ENCODE measurements around the gene AMBP.

AMBP gene
- 0 reads per million in 3 donors for total RNA-seq

DNA sequence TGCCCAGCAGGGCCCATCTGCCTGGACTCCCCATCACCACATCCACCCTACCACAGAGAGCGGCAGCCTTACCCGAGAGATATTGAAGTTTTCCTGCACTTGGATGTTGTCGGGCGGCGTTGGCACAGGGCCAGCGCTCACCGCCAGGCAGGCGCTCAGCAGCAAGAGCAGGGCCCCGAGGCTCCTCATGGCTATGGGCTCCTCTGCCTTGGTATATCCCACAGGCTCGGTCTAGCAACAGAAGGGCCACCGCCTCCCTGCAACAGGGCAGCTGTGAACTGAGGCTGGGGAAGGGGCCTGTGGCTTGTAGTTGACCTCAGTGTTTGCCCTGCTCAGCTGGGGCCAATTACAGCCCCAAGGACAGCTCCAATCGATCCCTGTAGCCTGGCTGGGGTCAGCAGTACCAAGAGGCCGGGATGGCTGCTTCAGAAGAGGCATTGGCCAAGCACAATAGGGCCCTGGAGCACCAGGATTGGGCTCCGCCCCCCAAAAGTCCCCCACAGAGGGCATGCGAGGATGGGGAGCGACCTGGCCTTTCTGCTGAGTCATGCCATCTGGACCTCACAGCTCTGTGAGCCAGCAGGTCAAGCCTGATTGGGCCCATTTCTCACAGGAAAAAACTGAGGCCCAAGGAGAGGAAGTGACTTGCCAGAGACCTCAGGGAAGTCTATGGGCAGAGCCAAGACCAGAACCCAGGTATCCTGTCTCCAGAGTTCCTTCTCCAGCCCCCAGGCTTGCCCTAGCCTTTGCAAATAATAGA, at the start of gene AMBP:
Gene AMBP, minus strand, starts transcription at position 280 of the 760 bp plus-strand sequence. Its CDS starts 91 bp downstream, at position 189.
- Histone ChIP-seq H3K36me3 (ENCODE audit: control insufficient read depth, insufficient read depth, low read length) (no peaks in the 10 kb centered on the region), H3K27me3 (replicated peaks; ENCODE audit: control insufficient read depth, insufficient read depth, low read length, poor library complexity, severe bottlenecking) (peaks cover 4% of the 10 kb centered on the region), H3K4me1 (ENCODE audit: control insufficient read depth, insufficient read depth, low read length, poor library complexity, severe bottlenecking) (no peaks in the 10 kb centered on the region), H3K9me3 (ENCODE audit: control insufficient read depth, low read length) (no peaks in the 10 kb centered on the region), H3K4me3 (ENCODE audit: insufficient read depth, low read depth, low read length, poor library complexity, severe bottlenecking) (no peak within 1 kb of the TSS), H3K27ac (ENCODE audit: insufficient read depth, low read length, poor library complexity, severe bottlenecking) (no peak within 1 kb of the TSS)
- no peak for DNase-seq

DNA sequence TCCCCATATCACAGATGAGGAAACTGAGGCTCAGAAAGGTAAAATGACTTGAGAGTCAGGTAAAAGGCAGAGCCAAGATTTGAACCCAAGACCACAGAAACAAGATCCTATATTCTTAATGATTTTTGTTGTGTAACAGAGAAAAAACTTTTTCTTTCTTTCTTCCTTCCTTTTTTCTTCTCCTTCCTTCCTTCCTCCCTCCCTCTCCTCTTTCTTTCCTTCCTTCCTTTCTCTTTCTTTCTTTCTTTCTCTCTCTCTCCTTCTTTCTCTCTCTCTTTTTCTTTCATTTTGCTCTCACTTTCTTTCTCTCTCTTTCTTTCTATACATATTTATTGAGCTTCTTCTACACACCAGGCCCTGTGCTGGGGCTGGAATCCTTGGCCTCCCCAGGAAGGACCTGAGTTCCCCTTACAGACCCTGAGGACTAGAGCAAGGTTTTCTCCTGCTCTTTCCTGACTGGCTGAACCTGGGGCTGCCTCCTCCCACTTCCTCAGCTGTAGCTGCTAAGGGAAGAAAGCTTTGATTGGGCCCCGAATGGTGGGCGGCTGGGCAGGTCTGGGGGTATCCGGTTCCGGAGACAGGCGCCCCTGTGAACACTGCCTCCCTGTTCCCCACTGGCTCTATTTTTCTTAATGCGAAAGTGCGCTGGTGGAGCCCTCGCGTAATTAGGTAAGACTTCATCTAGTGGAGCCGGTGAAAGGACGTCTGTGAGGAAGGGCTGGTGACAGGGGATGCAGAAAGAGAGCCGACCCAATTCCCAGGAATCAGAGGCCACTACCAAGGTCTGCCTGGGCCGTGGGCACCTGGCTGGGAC, 48.4 kb upstream of the AMBP start:
- Histone ChIP-seq H3K9me3 (ENCODE audit: control insufficient read depth, low read length) (no peaks in the 10 kb centered on the region), H3K27me3 (replicated peaks; ENCODE audit: control insufficient read depth, insufficient read depth, low read length, poor library complexity, severe bottlenecking) (no peaks in the 10 kb centered on the region), H3K36me3 (ENCODE audit: control insufficient read depth, insufficient read depth, low read length) (no peaks in the 10 kb centered on the region), H3K27ac (ENCODE audit: insufficient read depth, low read length, poor library complexity, severe bottlenecking) (no peak overlapping the region), H3K4me1 (ENCODE audit: control insufficient read depth, insufficient read depth, low read length, poor library complexity, severe bottlenecking) (no peaks in the 10 kb centered on the region), H3K4me3 (ENCODE audit: insufficient read depth, low read depth, low read length, poor library complexity, severe bottlenecking) (no peak overlapping the region)
- no peak for DNase-seq

DNA sequence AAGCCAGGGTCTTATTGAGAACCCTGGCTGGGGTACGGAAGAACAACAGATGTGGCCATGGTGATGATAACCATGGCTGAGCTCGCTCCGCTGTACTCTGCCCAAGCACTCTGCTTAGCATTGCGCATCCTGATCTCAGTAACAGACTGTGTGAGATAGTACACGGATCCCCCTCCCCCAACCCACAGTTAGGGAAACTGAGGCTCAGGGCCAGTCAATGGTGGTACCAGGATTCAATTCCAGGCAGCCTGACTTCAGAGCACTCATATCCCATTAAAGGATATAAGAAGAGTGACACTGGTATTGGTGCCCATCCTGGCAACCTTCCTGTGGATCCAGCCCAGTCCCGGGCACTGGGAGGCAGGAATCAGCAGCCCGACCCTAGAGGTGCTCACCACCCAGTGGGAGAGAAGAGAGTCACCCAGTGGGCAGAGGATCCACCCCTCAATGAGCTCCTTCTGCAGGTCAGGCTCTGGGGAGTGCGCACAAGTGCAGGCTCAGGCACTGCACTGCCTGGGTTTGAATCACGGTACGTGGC, 47.4 kb upstream of the AMBP start:
- H3K4me3 ChIP-seq (ENCODE audit: insufficient read depth, low read depth, low read length, poor library complexity, severe bottlenecking), result no peak overlapping the region
- H3K9me3 ChIP-seq (ENCODE audit: control insufficient read depth, low read length), result no peaks in the 10 kb centered on the region
- no peak for DNase-seq

DNA sequence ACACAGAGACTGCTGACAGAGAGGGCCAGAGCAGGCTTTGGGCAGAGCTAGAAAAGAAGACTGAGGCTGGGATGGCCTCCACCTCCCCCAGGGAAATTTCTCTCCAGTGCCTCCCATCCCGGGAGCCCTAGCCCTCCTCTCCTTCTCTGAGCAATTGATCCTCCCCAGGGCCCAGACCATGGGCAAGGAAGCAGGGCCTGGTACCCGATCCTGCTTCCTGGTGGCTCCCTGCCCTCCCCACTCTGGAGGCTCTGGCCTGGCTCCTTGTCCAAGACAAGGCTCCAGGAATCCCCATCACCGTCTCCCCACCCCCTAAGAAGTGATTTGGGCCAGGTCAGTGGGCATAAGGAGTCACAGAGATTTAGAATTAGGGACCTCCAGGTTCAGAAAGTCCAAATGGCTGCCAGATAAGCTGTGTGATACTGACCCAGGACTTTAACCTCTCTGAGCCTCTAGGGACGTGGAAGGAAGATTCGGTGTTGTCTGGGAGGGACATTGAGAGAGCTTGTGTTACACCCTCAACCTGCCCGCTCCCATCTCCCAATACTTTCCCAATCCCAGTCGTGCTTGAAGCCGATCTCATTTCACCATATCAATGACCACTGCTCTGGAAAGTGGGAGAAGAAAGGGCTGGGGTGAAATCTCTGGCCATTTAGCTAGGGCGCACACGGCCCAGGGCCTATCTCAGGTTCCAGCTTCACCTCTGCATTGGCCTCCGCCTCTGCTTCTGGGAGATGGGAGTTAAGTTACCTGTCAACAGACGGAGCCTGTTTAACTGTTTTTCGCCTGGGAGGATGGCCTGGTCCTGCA, 46.8 kb upstream of the AMBP start:
- H3K4me3 ChIP-seq (ENCODE audit: insufficient read depth, low read depth, low read length, poor library complexity, severe bottlenecking), result no peak overlapping the region
- H3K27me3 ChIP-seq (replicated peaks; ENCODE audit: control insufficient read depth, insufficient read depth, low read length, poor library complexity, severe bottlenecking), result no peaks in the 10 kb centered on the region
- no peak for DNase-seq
- H3K27ac ChIP-seq (ENCODE audit: insufficient read depth, low read length, poor library complexity, severe bottlenecking), result no peak overlapping the region
- H3K36me3 ChIP-seq (ENCODE audit: control insufficient read depth, insufficient read depth, low read length), result no peaks in the 10 kb centered on the region
- no peaks in the 10 kb centered on the region for H3K9me3 ChIP-seq (ENCODE audit: control insufficient read depth, low read length)
- H3K4me1 ChIP-seq (ENCODE audit: control insufficient read depth, insufficient read depth, low read length, poor library complexity, severe bottlenecking), result no peaks in the 10 kb centered on the region

More for the DNA sequence above, 47.4 kb upstream of the AMBP start:
- Histone ChIP-seq H3K27ac (ENCODE audit: insufficient read depth, low read length, poor library complexity, severe bottlenecking) (no peak overlapping the region), H3K27me3 (replicated peaks; ENCODE audit: control insufficient read depth, insufficient read depth, low read length, poor library complexity, severe bottlenecking) (no peaks in the 10 kb centered on the region), H3K4me1 (ENCODE audit: control insufficient read depth, insufficient read depth, low read length, poor library complexity, severe bottlenecking) (no peaks in the 10 kb centered on the region), H3K36me3 (ENCODE audit: control insufficient read depth, insufficient read depth, low read length) (no peaks in the 10 kb centered on the region)

DNA sequence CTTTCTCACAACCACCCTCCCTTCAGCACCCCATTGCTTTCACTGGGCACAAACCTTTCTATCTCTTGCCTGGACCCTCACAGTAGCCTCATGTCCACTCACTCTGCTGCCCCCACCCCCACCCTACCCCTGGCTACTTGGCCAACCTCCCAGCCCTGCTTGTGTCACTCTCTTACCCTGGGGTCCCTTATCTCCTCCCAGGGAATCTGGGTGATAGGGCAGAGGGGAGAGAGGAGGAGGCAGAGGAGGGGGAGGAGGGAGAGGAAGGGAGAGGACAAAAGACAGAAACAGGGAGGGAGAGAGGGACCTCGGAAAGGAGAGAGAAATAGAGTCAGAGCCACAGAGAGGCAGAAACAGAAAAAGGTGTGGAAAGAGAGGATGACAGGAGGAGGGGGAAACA, 46.0 kb upstream of the AMBP start:
- no peak overlapping the region for H3K27ac ChIP-seq (ENCODE audit: insufficient read depth, low read length, poor library complexity, severe bottlenecking)
- no peaks in the 10 kb centered on the region for H3K36me3 ChIP-seq (ENCODE audit: control insufficient read depth, insufficient read depth, low read length)
- DNase-seq, result no peak
- no peak overlapping the region for H3K4me3 ChIP-seq (ENCODE audit: insufficient read depth, low read depth, low read length, poor library complexity, severe bottlenecking)
- no peaks in the 10 kb centered on the region for H3K27me3 ChIP-seq (replicated peaks; ENCODE audit: control insufficient read depth, insufficient read depth, low read length, poor library complexity, severe bottlenecking)
- H3K4me1 ChIP-seq (ENCODE audit: control insufficient read depth, insufficient read depth, low read length, poor library complexity, severe bottlenecking), result no peaks in the 10 kb centered on the region
- H3K9me3 ChIP-seq (ENCODE audit: control insufficient read depth, low read length), result no peaks in the 10 kb centered on the region

DNA sequence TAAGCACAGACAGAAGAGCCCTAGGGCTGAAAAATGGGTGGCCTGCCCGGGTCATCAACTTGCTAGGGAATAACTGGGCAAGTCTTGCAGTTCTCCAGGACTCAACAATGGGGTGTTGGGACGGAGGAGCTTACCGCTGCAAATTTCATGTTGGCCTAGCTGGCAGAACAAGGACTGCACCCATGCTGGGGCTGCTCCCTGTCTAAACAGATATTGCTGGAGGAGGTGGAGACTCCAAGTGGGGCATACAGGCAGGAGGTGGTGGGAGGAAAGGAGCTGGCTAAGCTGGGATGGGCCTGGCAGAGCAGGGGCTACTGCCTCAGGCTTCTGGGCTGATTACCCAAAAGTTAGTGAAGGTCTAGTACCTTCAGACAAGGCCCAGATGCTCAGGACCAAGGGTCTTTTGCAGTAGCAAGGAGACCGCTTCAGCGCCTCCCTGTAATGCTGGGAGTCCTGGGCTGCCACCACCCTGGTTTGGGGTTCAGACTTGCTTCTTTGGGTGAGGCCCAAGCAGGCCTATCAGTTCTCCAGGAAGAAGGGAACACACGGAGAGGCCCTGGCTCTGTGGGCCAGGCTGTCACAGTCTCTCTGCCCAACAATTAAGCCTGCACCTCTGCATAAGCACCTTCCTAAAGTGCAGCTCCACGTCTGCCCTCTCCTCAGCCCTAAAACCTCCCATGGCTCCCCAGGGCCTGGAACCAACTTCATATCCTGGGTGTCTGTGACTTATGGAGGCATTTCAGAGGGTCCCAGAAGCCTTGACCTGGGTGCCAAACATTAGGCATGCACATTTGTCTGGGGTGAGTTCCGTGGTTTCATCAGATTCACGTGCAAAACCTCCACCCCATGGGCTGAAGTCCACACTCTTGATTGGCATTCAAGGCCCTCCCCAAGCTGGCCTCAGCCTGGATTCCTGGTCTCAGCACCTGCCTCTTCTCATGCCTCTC, 45.2 kb upstream of the AMBP start:
- Histone ChIP-seq H3K4me3 (ENCODE audit: insufficient read depth, low read depth, low read length, poor library complexity, severe bottlenecking) (no peak overlapping the region), H3K36me3 (ENCODE audit: control insufficient read depth, insufficient read depth, low read length) (no peaks in the 10 kb centered on the region), H3K9me3 (ENCODE audit: control insufficient read depth, low read length) (no peaks in the 10 kb centered on the region), H3K4me1 (ENCODE audit: control insufficient read depth, insufficient read depth, low read length, poor library complexity, severe bottlenecking) (no peaks in the 10 kb centered on the region), H3K27me3 (replicated peaks; ENCODE audit: control insufficient read depth, insufficient read depth, low read length, poor library complexity, severe bottlenecking) (no peaks in the 10 kb centered on the region), H3K27ac (ENCODE audit: insufficient read depth, low read length, poor library complexity, severe bottlenecking) (no peak overlapping the region)
- no peak for DNase-seq

DNA sequence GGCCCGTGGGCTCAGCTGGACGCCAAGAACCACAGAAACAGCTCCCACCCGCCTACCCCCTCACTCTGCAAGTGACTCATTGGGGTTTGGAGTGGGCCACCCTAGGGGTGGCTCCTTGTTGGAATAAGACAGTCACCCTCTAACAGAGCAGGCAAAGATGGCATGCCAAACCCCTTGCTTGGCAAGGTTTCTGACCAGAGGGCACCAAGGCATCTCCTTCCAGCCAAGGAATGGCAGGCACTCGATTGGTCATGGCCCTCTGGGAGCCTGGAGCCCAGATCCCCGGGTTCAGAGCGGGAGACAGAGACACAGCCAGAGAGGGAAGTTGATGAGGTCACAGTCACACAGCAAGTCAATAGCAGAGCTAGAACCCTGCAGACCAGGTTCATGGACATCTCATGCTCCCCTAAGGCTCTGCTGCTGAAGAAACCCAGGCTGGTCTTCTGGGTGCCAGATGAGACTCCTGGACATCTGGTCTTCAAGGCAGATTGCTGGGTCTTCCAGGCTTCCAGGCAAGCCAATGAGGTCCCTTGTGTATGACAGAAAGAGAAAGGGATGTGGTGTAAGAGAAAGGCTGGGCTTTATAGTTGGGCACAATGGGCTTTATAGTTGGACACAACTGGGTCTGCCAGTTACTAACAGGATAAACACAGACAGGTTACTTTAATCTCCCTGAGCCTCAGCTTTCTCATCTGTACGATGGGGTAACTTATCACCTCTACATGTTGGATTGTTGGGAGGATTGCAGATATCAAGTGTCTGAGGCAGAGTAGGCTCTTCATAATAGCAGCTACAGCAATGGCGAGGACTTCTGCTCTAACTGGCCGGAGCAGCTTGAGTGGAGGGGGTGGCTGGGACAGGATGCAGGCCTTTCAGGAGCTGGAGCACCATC, 44.3 kb upstream of the AMBP start:
- DNase-seq, result no peak
- Histone ChIP-seq H3K36me3 (ENCODE audit: control insufficient read depth, insufficient read depth, low read length) (no peaks in the 10 kb centered on the region), H3K9me3 (ENCODE audit: control insufficient read depth, low read length) (no peaks in the 10 kb centered on the region), H3K27me3 (replicated peaks; ENCODE audit: control insufficient read depth, insufficient read depth, low read length, poor library complexity, severe bottlenecking) (no peaks in the 10 kb centered on the region), H3K4me3 (ENCODE audit: insufficient read depth, low read depth, low read length, poor library complexity, severe bottlenecking) (no peak overlapping the region), H3K4me1 (ENCODE audit: control insufficient read depth, insufficient read depth, low read length, poor library complexity, severe bottlenecking) (no peaks in the 10 kb centered on the region), H3K27ac (ENCODE audit: insufficient read depth, low read length, poor library complexity, severe bottlenecking) (no peak overlapping the region)

DNA sequence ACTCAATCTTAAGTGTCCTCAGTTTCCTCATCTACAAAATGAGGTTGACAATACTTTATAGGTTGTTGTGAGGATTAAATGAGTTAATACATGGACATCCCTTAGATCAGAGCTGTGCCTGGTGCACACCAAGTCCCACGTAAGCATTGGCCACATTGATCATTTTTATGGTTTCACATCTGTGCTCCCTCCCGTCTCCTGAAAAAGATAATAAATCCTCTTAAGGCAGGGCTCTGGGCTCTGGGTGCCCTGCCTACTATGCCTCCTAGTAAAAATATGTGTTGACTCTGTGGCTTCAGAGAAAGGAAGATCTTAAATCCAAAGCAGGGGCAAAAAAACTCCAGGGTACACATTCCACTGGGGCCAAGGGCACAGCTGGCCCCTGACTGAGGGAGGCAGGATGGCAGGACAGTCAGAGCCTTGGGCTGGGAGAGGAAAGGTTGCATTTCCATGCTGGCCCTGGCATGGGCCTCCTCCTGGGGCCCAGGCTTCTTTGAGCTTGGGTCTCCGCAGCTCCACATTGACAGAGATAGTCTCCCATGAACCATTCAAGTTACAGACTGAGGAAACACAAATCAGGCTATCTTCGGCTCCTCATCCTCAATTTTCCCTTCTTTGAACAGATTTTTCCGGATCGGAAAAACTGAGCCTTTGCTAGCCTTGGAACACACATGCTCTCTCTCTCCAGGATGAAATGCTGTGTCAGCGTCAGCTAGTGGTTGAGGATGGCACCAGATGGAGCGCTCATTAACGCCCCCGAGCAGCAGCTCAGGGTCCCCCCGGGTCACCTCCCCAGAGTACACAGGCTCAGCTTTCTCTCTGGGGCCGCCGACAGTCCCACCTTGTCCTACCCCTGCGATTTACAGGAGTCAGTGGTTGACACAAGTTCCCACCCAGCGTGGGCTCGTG, 43.4 kb upstream of the AMBP start:
- Histone ChIP-seq H3K27ac (ENCODE audit: insufficient read depth, low read length, poor library complexity, severe bottlenecking) (no peak overlapping the region), H3K9me3 (ENCODE audit: control insufficient read depth, low read length) (no peaks in the 10 kb centered on the region), H3K4me3 (ENCODE audit: insufficient read depth, low read depth, low read length, poor library complexity, severe bottlenecking) (no peak overlapping the region), H3K4me1 (ENCODE audit: control insufficient read depth, insufficient read depth, low read length, poor library complexity, severe bottlenecking) (no peaks in the 10 kb centered on the region), H3K27me3 (replicated peaks; ENCODE audit: control insufficient read depth, insufficient read depth, low read length, poor library complexity, severe bottlenecking) (no peaks in the 10 kb centered on the region), H3K36me3 (ENCODE audit: control insufficient read depth, insufficient read depth, low read length) (no peaks in the 10 kb centered on the region)
- no peak for DNase-seq
